Upper lobe of left lung (tissue), 4 donors: Measurements from ENCODE around the gene PCSK1.

Experiments used
- POLR2A ChIP-seq, 4 donors: fragments of 450-650 bp; IDR thresholded peaks; one replicate each; pipeline ENCODE4 v1.5.1; 2016 to 2017; ENCODE audit warnings: antibody characterized with exemption in 4 of 4, mild to moderate bottlenecking in 2 of 4
- POLR2AphosphoS5 ChIP-seq, 2 donors: sonication (generic); formaldehyde crosslinking; IDR thresholded peaks; one replicate each; pipeline ENCODE4 v1.5.1; 2017; ENCODE audit warnings: antibody characterized with exemption in 2 of 2
- TF ChIP-seq, protein P1 (sequence below), 6 experiments: fragments of 450-650 bp in 4 of 6; fragments of 200-600 bp in 2 of 6; sonication (generic) in 2 of 6; IDR thresholded peaks; one replicate each; pipeline ENCODE4 v1.5.1; 2016 to 2019; ENCODE audit warnings: antibody characterized with exemption in 6 of 6

DNA sequence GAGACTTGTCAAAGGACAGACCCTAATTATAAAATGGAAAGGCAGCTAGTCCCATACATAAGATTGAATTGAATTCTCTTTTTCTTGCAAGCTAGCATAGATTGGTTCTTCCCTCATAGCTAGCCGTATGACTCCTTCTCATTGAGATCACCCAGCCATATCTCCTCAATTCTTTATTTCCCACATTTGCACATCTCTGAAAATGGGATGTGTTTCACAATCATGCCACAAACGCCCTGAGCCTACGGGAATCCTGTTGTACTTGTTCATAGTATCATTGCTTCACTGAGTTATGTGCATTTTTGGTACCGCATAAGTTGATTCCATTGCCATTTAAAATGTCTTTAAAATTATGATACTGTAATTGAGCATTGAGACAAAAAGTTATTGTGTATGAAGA lies 90.5 kb downstream of the PCSK1 start:
- TF ChIP-seq POLR2AphosphoS5 (IDR thresholded peaks at IDR 0.05) = no peak
- TF ChIP-seq, protein P1, sequence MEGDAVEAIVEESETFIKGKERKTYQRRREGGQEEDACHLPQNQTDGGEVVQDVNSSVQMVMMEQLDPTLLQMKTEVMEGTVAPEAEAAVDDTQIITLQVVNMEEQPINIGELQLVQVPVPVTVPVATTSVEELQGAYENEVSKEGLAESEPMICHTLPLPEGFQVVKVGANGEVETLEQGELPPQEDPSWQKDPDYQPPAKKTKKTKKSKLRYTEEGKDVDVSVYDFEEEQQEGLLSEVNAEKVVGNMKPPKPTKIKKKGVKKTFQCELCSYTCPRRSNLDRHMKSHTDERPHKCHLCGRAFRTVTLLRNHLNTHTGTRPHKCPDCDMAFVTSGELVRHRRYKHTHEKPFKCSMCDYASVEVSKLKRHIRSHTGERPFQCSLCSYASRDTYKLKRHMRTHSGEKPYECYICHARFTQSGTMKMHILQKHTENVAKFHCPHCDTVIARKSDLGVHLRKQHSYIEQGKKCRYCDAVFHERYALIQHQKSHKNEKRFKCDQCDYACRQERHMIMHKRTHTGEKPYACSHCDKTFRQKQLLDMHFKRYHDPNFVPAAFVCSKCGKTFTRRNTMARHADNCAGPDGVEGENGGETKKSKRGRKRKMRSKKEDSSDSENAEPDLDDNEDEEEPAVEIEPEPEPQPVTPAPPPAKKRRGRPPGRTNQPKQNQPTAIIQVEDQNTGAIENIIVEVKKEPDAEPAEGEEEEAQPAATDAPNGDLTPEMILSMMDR (IDR thresholded peaks at IDR 0.05) = no peak
- no peak for TF ChIP-seq POLR2A (IDR thresholded peaks at IDR 0.05)
